H1 (cell line): ENCODE measurements around the gene ATP11A. TPM values are rescaled to one million over a fixed set of nuclear protein-coding genes. Genes with fewer than 3 reads are reported as not detected.

ENCODE experiments used
- CTCF ChIA-PET: fragments of 300-600 bp; sonication (Branson Sonifier 250); formaldehyde crosslinking; loops from one replicate; lab custom pipeline; 2021; ENCODE audit not compliant: partially characterized antibody; lab: Charles Lee
- POLR2A ChIA-PET: fragments of 300-600 bp; sonication (Branson Sonifier 250); formaldehyde crosslinking; loops from one replicate; lab custom pipeline; 2021; ENCODE audit warnings: inconsistent platforms; ENCODE audit not compliant: partially characterized antibody; lab: Charles Lee
- DNase-seq, 2 experiments: peaks; one replicate each; pipeline versions ENCODE4 v3.0.0 to v3.0.0-alpha.2; 2010 to 2022; ENCODE audit warnings: low spot score in 2 of 2, low read depth in 1 of 2, mixed read lengths in 1 of 2
- FAIRE-seq: peaks from 2 replicates; lab custom pipeline; 2011; peaks lifted over from hg19 to GRCh38; lab: Jason Lieb, UNC
- H2AFZ ChIP-seq: 2 replicates; pipeline ENCODE4 v1.8.1; 2012; ENCODE audit warnings: low read length, inconsistent platforms
- H2AK5ac ChIP-seq: 2 replicates; pipeline ENCODE4 v1.6.1; 2013; ENCODE audit warnings: low read depth, low read length
- H2BK120ac ChIP-seq: replicated peaks from 2 replicates; pipeline ENCODE3; 2013; ENCODE audit warnings: low read depth, low read length, inconsistent platforms
- H2BK12ac ChIP-seq: 2 replicates; pipeline ENCODE4 v1.6.1; 2013; ENCODE audit warnings: low read depth, low read length
- H2BK15ac ChIP-seq: 2 replicates; pipeline ENCODE4 v1.6.1; 2013; ENCODE audit warnings: low read length
- H2BK20ac ChIP-seq: 2 replicates; pipeline ENCODE4 v1.6.1; 2013; ENCODE audit warnings: low read length
- H2BK5ac ChIP-seq: 2 replicates; pipeline ENCODE4 v1.6.1; 2013; ENCODE audit warnings: low read depth, low read length
- H3K14ac ChIP-seq: 2 replicates; pipeline ENCODE4 v1.6.1; 2013; ENCODE audit warnings: inconsistent platforms; ENCODE audit not compliant: insufficient read length
- H3K18ac ChIP-seq: 2 replicates; pipeline ENCODE4 v1.6.1; 2013; ENCODE audit warnings: low read length; ENCODE audit errors: extremely low read depth
- H3K23ac ChIP-seq: 2 replicates; pipeline ENCODE4 v1.6.1; 2013; ENCODE audit warnings: inconsistent platforms; ENCODE audit not compliant: insufficient read length
- H3K23me2 ChIP-seq: 2 replicates; pipeline ENCODE4 v1.6.1; 2013; ENCODE audit warnings: low read depth, low read length
- H3K27ac ChIP-seq: 2 replicates; pipeline ENCODE4 v1.6.1; 2011; ENCODE audit warnings: low read depth, low read length, inconsistent platforms
- H3K27me3 ChIP-seq, 4 experiments: replicated peaks in 1 of 4; 1 replicate in 1 of 4; 2 replicates in 3 of 4; pipeline versions ENCODE4 v1.6.1 to v1.8.1; 2011 to 2013; ENCODE audit warnings: low read length in 3 of 4, mild to moderate bottlenecking in 3 of 4, inconsistent platforms in 2 of 4, mixed read lengths in 2 of 4, moderate library complexity in 1 of 4; ENCODE audit not compliant: control insufficient read depth in 3 of 4, insufficient read depth in 3 of 4; ENCODE audit errors: extremely low read depth in 1 of 4
- H3K36me3 ChIP-seq, 4 experiments: 2 replicates each; pipeline versions ENCODE4 v1.6.1 to v1.8.1; 2011 to 2013; ENCODE audit warnings: mild to moderate bottlenecking in 4 of 4, low read length in 3 of 4, moderate library complexity in 2 of 4, control low read depth in 1 of 4, inconsistent platforms in 1 of 4; ENCODE audit not compliant: insufficient read depth in 4 of 4, control insufficient read depth in 2 of 4
- H3K4ac ChIP-seq: replicated peaks from 2 replicates; pipeline ENCODE3; 2013; ENCODE audit warnings: low read length, low read depth, mixed read lengths, inconsistent platforms; ENCODE audit not compliant: insufficient read length
- H3K4me1 ChIP-seq, 4 experiments: replicated peaks in 1 of 4; 1 replicate in 1 of 4; 2 replicates in 3 of 4; pipeline versions ENCODE4 v1.6.1 to v1.8.1; 2011 to 2013; ENCODE audit warnings: low read length in 3 of 4, inconsistent platforms in 2 of 4, mixed read lengths in 1 of 4; ENCODE audit not compliant: insufficient read depth in 4 of 4, control insufficient read depth in 3 of 4
- H3K4me2 ChIP-seq, 2 experiments: 2 replicates each; pipeline versions ENCODE4 v1.6.1 to v1.8.1; 2011 to 2013; ENCODE audit warnings: low read depth in 2 of 2, low read length in 2 of 2, control low read depth in 1 of 2, inconsistent platforms in 1 of 2, mild to moderate bottlenecking in 1 of 2; ENCODE audit not compliant: insufficient read depth in 1 of 2
- H3K4me3 ChIP-seq, 4 experiments: fragments of 200-600, 300-600 bp in 1 of 4; sonication (generic), shearing (Covaris generic), sonication (Bioruptor Twin) in 1 of 4; 2 replicates each; pipeline versions ENCODE4 v1.5.1 to v1.8.1; 2011 to 2016; ENCODE audit warnings: low read length in 4 of 4, low read depth in 3 of 4, control low read depth in 2 of 4, inconsistent platforms in 2 of 4, mild to moderate bottlenecking in 2 of 4, mixed read lengths in 1 of 4, moderate library complexity in 1 of 4; ENCODE audit not compliant: insufficient read depth in 2 of 4; ENCODE audit errors: extremely low read depth in 1 of 4
- H3K56ac ChIP-seq: replicated peaks from 2 replicates; pipeline ENCODE3; 2013; ENCODE audit warnings: low read depth, mild to moderate bottlenecking, mixed read lengths, low read length, inconsistent platforms; ENCODE audit not compliant: insufficient read length
- H3K79me1 ChIP-seq: 2 replicates; pipeline ENCODE4 v1.6.1; 2013; ENCODE audit warnings: low read depth, low read length, control low read depth
- H3K79me2 ChIP-seq, 2 experiments: 2 replicates each; pipeline versions ENCODE4 v1.6.1 to v1.8.1; 2012 to 2013; ENCODE audit warnings: low read length in 2 of 2, mild to moderate bottlenecking in 2 of 2, inconsistent platforms in 1 of 2; ENCODE audit not compliant: insufficient read depth in 2 of 2, control insufficient read depth in 1 of 2
- H3K9ac ChIP-seq, 4 experiments: replicated peaks in 1 of 4; 1 replicate in 1 of 4; 2 replicates in 3 of 4; pipeline versions ENCODE4 v1.6.1 to v1.8.1; 2011 to 2013; ENCODE audit warnings: low read depth in 3 of 4, low read length in 3 of 4, control low read depth in 2 of 4, mild to moderate bottlenecking in 2 of 4, moderate library complexity in 2 of 4, inconsistent platforms in 1 of 4; ENCODE audit errors: extremely low read depth in 1 of 4
- H3K9me3 ChIP-seq, 2 experiments: 2 replicates each; pipeline versions ENCODE4 v1.6.1 to v1.8.1; 2012 to 2013; ENCODE audit warnings: mild to moderate bottlenecking in 2 of 2, moderate library complexity in 2 of 2, control low read depth in 1 of 2, inconsistent platforms in 1 of 2, low read depth in 1 of 2, low read length in 1 of 2, mixed read lengths in 1 of 2; ENCODE audit not compliant: insufficient read depth in 2 of 2
- H4K20me1 ChIP-seq, 2 experiments: replicated peaks in 1 of 2; 2 replicates each; pipeline versions ENCODE3 to v1.8.1; 2011 to 2013; ENCODE audit warnings: inconsistent platforms in 2 of 2, low read length in 2 of 2, mild to moderate bottlenecking in 1 of 2; ENCODE audit not compliant: insufficient read depth in 2 of 2, control insufficient read depth in 1 of 2
- H4K5ac ChIP-seq: 2 replicates; pipeline ENCODE4 v1.6.1; 2013; ENCODE audit warnings: low read length, low read depth, mixed read lengths, inconsistent platforms; ENCODE audit not compliant: insufficient read length
- H4K8ac ChIP-seq: 2 replicates; pipeline ENCODE4 v1.8.0; 2013; ENCODE audit warnings: mild to moderate bottlenecking, moderate library complexity, low read length, inconsistent platforms; ENCODE audit not compliant: insufficient read depth; ENCODE audit errors: extremely low read depth
- H4K91ac ChIP-seq: replicated peaks from 2 replicates; pipeline ENCODE3; 2013; ENCODE audit warnings: low read length, mixed read lengths, inconsistent platforms; ENCODE audit not compliant: insufficient read length
- RAD21 ChIP-seq, 2 experiments: IDR thresholded peaks in 1 of 2; conservative IDR thresholded peaks in 1 of 2; 2 replicates each; pipeline ENCODE4 v1.6.1; 2011; ENCODE audit warnings: low read depth in 2 of 2, low read length in 2 of 2, improper control_type of control experiment in 1 of 2, inconsistent platforms in 1 of 2, mild to moderate bottlenecking in 1 of 2, moderate library complexity in 1 of 2
- TCF12 ChIP-seq: IDR thresholded peaks from 2 replicates; pipeline ENCODE4 v1.6.1; 2011; ENCODE audit warnings: low read depth, mild to moderate bottlenecking, low read length
- WGBS, 2 experiments: shearing (Covaris generic) in 1 of 2; methylation state at CpG; one replicate each; pipeline versions ENCODE4 v1.1.6 to v1.1.7; 2013 to 2015; ENCODE audit warnings: low lambda C conversion rate in 2 of 2, mixed read lengths in 2 of 2, inconsistent platforms in 1 of 2, low coverage in 1 of 2, missing lambda C conversion rate in 1 of 2; ENCODE audit not compliant: insufficient replicate concordance in 2 of 2, insufficient coverage in 1 of 2, insufficient read length in 1 of 2; ENCODE audit errors: extremely low coverage in 1 of 2, missing lambda C conversion rate in 1 of 2; 5-methylcytosine and 5-hydroxymethylcytosine counted together
- polyA plus RNA-seq, 7 experiments: library from polyadenylated mRNA; depleted of rRNA in 3 of 7; stranded (reverse) in 5 of 7; unstranded in 2 of 7; fragments of >200 nt in 5 of 7; fragments of 200-250 nt in 2 of 7; gene quantifications; 1 replicate in 5 of 7; 2 replicates in 1 of 7; 4 replicates in 1 of 7; pipeline versions ENCODE4 v1.2.1 to v1.2.3, GENCODE V29; 2011 to 2013; ENCODE audit warnings: missing spikeins in 2 of 7, mixed read lengths in 2 of 7
- total RNA-seq: library from RNA; stranded (reverse); fragmentation: NEBNext Ultra II Directional; extraction: Animal tissue kit (Norgen Biotek cat#: 25700); gene quantifications from 2 replicates; pipeline ENCODE4 v1.2.1, GENCODE V29; 2021

Gene ATP11A
- total and polyA plus RNA-seq, 2 of the 8 experiments (the other 6 are each of a cell fraction or from before 2014, with no cell fraction given): 28.8 to 72.9 TPM

DNA sequence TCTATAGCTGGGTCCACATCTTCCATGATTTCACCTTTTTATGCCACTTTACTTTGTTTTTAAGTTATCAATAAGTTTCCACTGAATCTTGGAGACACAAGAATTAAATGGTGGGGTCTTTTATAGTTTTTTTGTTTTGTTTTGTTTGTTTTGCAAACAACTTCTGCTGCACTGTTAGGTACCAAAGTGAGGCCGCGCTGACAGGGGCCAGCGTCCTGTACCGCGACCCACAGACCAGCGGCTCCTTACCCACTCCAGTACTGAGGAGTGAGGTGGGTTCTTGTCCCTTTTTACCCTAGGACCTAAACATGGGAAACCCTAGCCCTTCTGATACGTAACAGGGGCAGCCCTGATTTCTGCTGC, 203.3 kb downstream of the ATP11A start:
- peaks cover 7 to 50% (median 40%) of the 10 kb centered on the region in 4 experiments for H3K4me1 ChIP-seq
- WGBS, 2 experiments: 40% methylated on average over 7 of the region's 7 CpGs; no CpG with 5 or more reads in 1 of the 2 experiments
- no peaks in the 10 kb centered on the region for H3K36me3 ChIP-seq
- no peak overlapping the region for H3K4ac ChIP-seq
- no peaks in the 10 kb centered on the region for H3K9me3 ChIP-seq
- H4K8ac ChIP-seq: no peak overlapping the region
- no peak overlapping the region for H3K14ac ChIP-seq
- peak overlapping the region; percentile 94 for H4K91ac ChIP-seq
- H4K20me1 ChIP-seq: peaks cover 0 to 7% of the 10 kb centered on the region in 2 experiments
- H2BK5ac ChIP-seq: peak overlapping the region; percentile 83; the same call in 1 of the 2 replicates
- H3K23ac ChIP-seq: no peak overlapping the region
- peak overlapping the region; percentile 92 for H2BK12ac ChIP-seq
- peak overlapping the region; percentile 26 for H3K18ac ChIP-seq
- peak overlapping the region in 2 of 4 experiments; percentile 13 to 54; a peak in 4 of 8 replicates for H3K4me3 ChIP-seq
- peak overlapping the region in 1 of 4 experiments; percentile 67; a peak in 2 of 7 replicates for H3K9ac ChIP-seq
- DNase-seq (no peak), FAIRE-seq (peak; percentile 7)
- H2BK120ac ChIP-seq: no peak overlapping the region
- H3K79me2 ChIP-seq: peaks cover 0 to 3% of the 10 kb centered on the region in 2 experiments; a peak in 1 of 4 replicates
- peak overlapping the region; percentile 58 to 71 for H3K4me2 ChIP-seq
- H4K5ac ChIP-seq: peak overlapping the region; percentile 76
- POLR2A ChIA-PET: interaction anchor here (1.1 to 1.6 kb wide), 3 partner anchors 9 to 62 kb away, joined by 3 to 5 read pairs (median 3); no protein-coding TSS in a partner anchor
- H2AFZ ChIP-seq: no peak overlapping the region
- H3K79me1 ChIP-seq: peaks cover 2% of the 10 kb centered on the region; the same call in 1 of the 2 replicates
- H3K27me3 ChIP-seq: peaks cover 0 to 16% (median 13%) of the 10 kb centered on the region in 4 experiments; a peak in 6 of 7 replicates
- H3K27ac ChIP-seq: 0 out of 2 replicates have a peak overlapping the region, but pooled peaks have one; percentile 31
- H2AK5ac ChIP-seq: peak overlapping the region; percentile 56; the same call in 1 of the 2 replicates
- CTCF ChIA-PET: interaction anchor here (0.5 to 3.6 kb wide), 8 partner anchors 9 to 255 kb away, joined by 3 to 12 read pairs (median 4); no protein-coding TSS in a partner anchor
- H3K23me2 ChIP-seq: peaks cover 5% of the 10 kb centered on the region; the same call in 1 of the 2 replicates
- peak overlapping the region; percentile 72; the same call in 1 of the 2 replicates for H2BK15ac ChIP-seq
- no peak overlapping the region for H3K56ac ChIP-seq
- peak overlapping the region; percentile 38; the same call in 1 of the 2 replicates for H2BK20ac ChIP-seq
- TF ChIP-seq RAD21 (IDR thresholded peaks at IDR 0.05 in 1 of 2, conservative IDR thresholded peaks at IDR 0.05 in 1 of 2; ENCODE audit: low read depth in 2 of 2, low read length in 2 of 2) (no peak), TCF12 (no peak)
